ENCODE results near the gene KBTBD12.

Gene KBTBD12

DNA sequence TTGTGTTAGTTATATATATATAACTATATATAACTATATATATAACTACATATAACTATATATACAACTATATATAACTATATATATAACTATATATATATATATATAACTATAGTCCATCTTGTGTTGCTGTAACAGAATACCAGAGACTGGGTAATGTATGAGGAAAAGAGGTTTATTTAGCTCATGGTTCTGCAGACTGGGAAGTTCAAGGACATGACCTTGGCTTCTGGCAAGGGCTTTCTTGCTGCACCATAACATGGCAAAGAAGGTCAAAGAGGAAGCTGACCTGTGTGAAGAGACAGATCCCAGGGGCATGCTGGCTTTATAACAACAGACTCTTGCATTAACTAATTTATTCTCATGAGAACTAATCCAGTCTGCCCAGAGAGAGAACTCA is 27.6 kb downstream of the KBTBD12 start:
- no peak for DNase-seq (ENCODE audit: low read depth)
- H3K4me3 ChIP-seq (ENCODE audit: low read depth, low read length), result no peak overlapping the region

DNA sequence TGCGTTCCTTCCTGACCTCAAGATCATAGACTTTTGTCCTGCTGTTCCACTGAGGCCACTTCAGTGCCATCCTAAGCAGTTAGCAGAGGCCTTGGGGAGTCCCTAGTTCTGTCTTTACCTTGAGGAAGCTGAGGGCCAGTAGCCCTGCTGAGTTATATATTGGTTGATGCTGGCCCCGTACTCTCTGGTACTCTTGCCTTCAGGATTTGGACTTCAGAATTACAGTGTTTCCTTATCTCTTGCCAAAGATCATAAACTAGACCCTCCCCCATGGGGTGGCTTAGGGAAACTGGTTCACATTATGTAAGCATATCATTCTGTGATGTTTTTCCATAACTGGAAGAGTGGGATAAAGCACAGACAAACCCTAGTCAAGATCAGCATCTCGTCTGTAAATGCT is 33.2 kb downstream of the KBTBD12 start:
- H3K4me3 ChIP-seq (ENCODE audit: low read depth, low read length), result no peak overlapping the region
- DNase-seq (ENCODE audit: low read depth), result no peak

DNA sequence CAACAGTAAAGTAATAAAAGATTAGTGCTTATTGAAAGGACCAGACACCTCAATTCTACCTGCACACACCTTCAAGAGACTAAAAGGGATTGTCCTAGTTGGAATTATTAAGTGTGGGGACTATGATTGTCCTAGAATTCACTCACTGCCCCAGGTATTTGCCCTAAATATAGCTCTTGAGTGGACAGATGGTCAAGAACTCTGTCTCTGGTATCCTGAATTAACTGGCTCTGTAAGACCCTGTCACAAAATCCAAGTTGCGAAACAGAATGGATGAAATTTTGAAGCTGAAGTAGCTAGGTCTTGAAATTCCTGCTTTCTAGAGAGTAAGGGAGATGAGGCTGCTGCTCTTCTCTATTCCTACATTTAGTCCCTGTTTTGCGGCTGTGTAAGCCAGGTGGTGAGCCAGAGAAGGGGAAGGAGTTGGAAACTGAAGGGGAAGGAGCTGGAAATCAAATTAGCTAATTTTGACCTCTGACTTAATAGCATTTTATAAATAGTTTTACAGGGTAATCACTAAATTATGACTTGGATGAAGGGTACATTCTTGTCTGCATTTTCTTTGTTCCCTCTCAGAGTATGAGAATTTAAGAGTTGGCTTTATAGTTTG is 34.5 kb downstream of the KBTBD12 start:
- H3K4me3 ChIP-seq (ENCODE audit: low read depth, low read length), result no peak overlapping the region
- DNase-seq (ENCODE audit: low read depth), result no peak

DNA sequence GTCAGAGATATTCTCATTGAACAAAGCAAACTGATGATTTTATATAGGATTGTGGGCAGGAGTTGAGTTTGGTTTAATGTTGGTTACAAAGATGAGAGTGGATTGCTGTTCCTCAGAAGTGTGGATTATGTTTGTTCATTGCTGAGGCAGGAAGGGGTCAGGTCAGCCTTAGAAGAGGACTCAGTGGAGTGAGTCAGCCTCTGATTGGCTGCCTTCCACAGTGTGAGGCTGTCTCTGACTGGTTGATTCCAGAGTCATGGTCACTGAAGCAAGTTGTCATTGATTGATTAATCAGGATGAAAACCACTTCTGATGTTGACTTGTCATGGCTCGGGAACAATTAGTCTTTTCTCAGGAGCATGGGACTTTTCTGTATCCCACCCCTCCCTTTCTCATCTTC is 36.2 kb downstream of the KBTBD12 start:
- DNase-seq (ENCODE audit: low read depth), result no peak
- no peak overlapping the region for H3K4me3 ChIP-seq (ENCODE audit: low read depth, low read length)

DNA sequence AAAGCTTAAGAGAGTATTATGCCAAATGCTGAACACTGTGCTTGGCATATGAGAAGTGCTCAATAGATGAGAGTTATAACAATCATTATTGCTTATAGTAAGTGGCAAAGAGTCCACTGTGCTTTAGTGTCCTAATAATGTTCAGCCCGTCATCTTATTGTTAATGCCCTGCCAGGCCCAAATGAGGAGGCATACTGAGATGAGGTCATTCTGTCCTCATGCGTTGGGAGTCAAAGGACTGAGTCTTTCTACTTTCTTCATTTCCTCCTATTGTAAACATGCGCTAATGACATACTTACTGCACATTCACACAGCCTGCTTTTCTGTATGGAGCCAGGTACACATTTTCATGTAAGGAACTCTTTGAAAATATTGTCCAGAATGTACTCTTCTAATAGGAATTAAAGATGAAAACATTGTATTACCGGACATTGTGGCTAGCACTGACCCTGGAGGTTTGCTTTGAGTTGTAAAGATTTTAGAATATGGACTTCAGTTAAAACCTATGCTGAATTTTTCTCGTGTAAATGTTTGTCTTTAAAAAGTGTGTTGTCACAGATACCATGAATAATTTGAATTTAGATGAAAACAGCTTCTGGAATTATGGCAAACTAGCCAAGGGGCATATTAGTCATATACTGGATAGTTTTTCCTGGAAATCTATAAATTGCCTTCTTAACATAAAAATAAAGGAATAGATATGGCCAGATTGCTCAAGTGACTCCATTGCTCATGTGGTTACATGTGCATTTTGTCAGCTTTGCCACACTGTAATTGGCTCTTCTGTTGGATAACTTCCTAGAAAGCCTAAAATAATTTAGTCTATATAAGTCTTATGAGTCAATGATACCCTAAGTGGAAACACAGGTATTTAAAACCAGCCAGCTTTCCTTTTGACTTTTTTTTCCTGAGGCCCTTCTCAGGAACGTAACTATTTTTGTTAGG is 38.3 kb downstream of the KBTBD12 start:
- peak; percentile 17 for DNase-seq (ENCODE audit: low read depth)
- no peak overlapping the region for H3K4me3 ChIP-seq (ENCODE audit: low read depth, low read length)

DNA sequence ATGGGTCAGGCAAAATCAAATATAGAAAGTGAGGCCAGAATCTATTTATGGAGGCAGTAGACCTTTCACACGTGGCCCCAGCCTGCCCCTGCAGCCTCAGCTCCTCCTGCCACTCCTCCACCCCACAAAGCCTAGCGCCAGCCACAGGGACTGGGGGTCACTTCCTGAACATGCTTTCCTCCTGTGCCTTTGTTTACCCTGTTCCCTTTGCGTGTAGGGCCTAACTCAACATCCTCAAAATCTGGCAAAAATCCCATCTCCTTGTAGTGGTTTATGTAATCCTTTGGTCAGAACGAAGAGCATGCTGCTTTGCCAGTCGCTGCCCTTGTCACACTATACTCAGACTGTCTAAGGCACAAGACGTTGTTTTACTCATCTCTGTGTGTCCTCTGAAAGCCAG is 39.6 kb downstream of the KBTBD12 start:
- DNase-seq (ENCODE audit: low read depth), result no peak
- no peak overlapping the region for H3K4me3 ChIP-seq (ENCODE audit: low read depth, low read length)

DNA sequence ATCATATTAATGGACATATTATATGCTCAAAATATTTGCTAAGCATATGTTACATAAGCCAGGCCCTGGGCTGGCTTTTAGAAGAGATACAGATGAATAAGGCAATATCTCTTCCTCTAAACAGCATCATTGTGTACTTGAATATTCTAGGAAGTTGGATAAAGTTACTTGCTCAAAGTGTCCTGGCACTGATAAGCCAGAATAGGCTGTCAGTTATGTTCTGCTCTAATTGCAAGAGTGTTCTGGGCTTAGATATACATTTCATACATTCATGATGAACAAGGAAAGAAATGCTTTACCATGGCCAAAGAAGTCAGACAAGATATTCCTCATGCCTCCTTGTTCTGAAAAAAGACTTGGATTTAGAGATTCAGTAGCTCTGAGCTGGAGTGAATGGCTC is 40.7 kb downstream of the KBTBD12 start:
- no peak overlapping the region for H3K4me3 ChIP-seq (ENCODE audit: low read depth, low read length)
- no peak for DNase-seq (ENCODE audit: low read depth)

DNA sequence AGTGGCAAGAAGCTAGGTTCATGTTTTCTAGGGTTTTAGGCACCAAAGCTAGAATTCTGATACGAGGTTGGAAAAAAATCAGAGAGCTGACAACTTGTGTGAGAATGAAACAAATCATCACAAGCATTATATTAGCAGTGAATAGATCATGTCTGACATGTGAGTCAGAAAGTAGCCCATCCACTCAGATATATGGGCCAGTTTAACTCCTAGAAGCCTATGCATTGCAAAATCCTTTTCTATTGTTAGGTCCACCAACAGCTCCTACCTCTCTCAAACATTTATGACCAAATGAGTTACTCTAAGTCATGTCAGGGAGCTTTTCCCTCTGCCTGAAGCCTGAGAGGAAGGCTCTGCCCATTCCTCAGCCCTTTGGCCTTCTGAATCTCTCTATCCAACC is 44.0 kb downstream of the KBTBD12 start:
- no peak overlapping the region for H3K4me3 ChIP-seq (ENCODE audit: low read depth, low read length)
- peak; percentile 25 for DNase-seq (ENCODE audit: low read depth)

DNA sequence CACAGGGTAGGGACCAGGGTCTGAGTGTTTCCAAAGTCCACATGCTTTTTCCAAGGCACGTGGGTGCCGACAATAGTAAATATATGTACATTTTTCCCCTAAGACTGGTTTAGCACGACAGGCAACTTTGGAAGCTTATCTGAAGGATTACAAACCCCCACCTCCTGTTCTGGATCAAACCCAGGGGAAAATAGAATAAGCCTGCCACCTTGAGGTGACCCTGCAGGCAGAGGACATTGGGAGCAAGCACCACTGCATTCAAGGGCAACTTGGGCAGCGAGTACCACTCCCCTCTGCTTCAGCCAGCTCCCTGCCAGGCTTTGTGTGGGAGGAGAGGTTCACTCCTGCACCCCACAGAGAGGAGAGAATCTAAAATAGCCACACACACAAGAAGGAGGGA is 44.8 kb downstream of the KBTBD12 start:
- H3K4me3 ChIP-seq (ENCODE audit: low read depth, low read length), result no peak overlapping the region
- DNase-seq (ENCODE audit: low read depth), result no peak

DNA sequence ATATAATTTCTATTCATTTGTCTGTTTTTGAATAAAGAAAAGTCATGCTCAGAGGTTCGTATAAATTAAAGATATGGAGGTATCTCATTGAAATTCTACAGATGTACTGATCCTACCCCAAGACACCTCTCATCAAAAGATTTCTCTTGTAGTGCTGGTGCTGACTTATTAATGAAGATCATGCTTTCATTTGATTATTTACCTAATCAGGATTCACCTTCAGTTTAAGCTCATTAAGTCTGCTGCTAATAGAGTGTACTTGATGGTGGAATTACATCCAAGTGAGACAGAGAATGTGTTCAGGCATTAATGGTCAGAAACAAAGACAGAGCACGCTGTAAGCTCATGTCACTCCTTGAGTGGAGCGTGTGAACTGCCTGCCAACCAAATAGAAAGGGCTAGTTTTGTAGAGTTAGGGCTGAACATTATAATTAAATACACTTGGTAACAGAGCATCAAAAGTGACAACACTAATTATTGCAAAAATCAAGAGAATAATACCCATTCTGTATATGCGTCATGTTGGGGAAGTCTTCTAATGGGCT is 45.5 kb downstream of the KBTBD12 start:
- no peak for DNase-seq (ENCODE audit: low read depth)
- H3K4me3 ChIP-seq (ENCODE audit: low read depth, low read length), result no peak overlapping the region

DNA sequence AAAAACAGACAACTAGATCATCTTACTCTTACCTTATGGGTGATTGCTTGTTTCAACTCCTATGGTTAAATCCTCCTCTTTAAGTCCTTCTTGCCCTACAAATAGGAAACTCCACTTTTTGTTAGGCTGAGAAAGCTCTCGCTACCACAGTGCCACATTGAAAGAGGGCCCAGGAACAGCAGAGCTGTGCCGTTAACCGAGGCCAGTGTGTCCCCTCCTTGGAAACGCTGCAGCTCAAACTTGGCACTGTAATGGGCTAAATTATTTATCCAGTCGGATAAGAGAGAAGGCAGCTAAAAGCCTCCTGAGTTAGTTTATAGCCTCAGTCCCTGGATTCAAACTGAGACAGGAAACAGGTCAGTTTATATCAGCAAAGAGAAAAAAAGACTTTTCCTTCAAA is 46.1 kb downstream of the KBTBD12 start:
- H3K4me3 ChIP-seq (ENCODE audit: low read depth, low read length), result no peak overlapping the region
- DNase-seq (ENCODE audit: low read depth), result no peak

DNA sequence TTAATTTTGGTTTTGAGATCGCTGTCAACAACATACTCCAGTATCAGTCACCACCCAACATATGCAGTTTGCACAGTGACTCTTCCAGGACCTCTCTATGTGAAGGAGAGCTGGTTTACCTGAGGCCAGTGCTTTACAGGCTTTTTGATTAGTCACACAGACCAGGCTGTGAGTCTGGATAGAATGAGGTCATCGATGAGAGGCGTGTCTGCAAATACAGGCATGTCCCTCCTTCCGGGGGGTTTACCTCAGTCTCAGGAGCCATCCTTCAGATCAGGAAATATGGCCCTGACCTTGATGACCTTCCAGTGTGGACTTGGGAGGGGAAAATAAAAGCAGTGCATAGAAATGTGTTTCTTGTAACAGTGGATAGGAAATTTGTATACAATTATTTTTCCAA is 46.9 kb downstream of the KBTBD12 start:
- no peak overlapping the region for H3K4me3 ChIP-seq (ENCODE audit: low read depth, low read length)
- DNase-seq (ENCODE audit: low read depth), result no peak

DNA sequence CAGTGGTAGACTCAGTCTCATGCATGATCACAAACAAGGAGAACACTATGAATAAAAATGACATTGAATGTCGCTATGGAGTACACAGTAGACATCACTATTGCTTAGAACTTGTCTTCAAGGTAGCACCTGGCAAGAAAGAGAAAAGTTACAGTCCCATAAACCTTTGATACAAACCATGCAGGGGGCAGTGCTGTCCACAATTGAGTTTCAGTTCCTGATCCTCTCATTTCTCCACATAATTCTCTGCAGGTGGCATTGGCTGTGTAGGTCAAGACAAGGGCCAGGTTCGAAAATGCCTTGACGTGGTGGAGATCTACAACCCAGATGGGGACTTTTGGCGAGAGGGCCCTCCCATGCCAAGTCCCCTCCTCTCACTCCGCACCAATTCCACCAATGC is 47.9 kb downstream of the KBTBD12 start:
- no peak for DNase-seq (ENCODE audit: low read depth)

DNA sequence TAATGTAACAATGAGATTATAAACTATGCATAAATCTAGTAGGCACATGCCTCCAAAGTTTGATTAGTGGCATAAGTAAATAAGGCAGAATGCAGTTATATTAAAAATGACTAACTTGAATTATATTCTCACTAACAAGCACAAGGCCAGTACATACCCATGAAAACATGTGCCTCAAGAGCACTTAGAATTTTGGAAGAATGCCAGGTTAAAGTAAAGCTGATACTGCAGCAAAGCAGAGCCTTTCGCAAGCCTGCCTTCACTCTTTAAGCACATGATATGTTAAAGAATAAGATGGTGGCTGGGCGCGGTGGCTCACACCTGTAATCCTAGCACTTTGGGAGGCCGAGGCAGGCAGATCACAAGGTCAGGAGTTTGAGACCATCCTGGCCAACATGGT is 49.0 kb downstream of the KBTBD12 start:
- no peak overlapping the region for H3K4me3 ChIP-seq (ENCODE audit: low read depth, low read length)
- DNase-seq (ENCODE audit: low read depth), result peak; percentile 39

More for the DNA sequence above, 47.9 kb downstream of the KBTBD12 start:
- no peak overlapping the region for H3K4me3 ChIP-seq (ENCODE audit: low read depth, low read length)

DNA sequence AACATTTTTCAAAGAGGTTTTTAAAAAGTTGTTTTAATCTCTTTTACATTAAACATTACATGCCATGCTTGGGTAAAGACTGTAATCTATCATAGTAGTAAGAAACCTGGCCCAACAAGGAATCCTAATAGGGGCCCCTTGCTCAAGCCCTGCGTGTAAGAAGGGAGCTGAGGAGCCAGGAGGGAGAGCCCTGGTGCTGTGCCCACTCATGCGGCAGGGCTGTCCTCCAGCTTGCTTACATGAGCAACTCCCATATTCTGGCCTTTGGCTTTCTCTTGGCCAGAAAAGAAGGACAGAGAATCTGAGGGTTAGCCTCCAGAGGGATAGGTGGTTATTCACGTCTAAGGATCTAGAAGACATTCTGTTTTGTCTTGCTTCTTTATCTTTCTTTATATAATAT is 49.8 kb downstream of the KBTBD12 start:
- no peak overlapping the region for H3K4me3 ChIP-seq (ENCODE audit: low read depth, low read length)
- DNase-seq (ENCODE audit: low read depth), result no peak

DNA sequence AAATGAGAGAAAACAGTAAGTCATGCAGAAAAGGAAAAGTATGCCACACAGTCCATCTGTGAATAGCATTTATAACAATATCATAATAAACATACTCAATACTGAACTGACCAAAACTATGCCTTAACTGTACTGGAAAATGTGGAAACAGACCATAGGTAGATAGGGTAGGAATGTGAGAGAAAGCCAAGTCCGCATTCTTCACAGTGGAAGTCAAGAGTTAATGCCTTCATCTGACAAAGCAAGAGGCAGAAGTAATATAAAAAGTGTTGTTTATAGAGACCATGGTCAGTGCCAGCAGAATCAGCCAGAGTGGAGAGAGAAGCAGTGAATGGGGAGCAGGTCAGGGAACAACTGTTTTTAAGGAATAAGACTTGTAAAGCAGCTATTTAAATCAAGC is 52.3 kb downstream of the KBTBD12 start:
- no peak overlapping the region for H3K4me3 ChIP-seq (ENCODE audit: low read depth, low read length)
- no peak for DNase-seq (ENCODE audit: low read depth)

DNA sequence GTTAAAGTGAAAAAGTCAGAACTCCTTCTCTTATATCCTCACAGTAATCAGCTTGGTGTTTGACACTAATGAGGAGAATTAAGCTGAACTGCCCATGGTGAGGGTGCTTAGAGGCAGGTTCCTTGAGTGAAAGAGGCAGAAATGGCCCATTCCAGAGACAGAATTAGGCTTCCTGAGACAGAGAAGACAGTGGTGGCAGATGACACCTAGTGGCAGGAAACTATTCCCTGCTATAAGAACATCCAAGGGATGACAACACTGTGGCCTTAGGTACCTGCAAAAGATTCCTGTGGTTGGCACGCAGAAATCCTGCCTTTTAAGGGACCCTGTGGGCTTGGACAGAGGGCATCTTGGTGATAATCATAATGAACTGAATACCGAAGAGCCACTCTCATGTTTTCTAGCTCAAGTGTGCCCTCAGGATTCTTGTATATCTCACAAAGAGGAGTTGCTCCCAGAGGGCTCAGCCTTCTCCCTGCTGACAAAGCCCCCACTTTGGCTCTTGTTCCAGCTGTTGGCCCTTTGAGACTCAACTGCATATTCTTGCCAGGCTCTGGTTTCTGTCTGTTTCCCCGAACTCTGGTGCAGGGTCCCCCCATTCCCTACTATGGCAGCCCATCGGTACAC is 56.0 kb downstream of the KBTBD12 start:
- DNase-seq (ENCODE audit: low read depth), result no peak

DNA sequence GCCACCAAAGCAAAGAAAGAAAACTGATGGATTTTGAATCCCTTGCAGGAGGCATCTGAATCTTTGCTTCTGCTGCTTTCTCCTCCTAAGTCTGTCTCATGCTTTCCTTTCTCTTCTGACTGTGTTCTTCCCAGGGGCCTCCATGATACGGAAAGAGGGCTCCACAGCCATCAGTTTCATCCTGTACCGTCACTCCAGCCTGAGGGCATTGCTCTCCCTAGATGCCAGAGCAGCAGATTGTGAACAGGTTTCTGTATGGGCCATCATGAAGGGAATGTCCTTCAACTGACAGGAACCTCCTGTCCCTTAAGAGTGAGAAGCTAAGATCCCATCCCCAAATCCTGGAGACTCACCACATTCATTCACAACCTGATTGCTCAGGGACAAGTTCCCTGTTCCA is 59.2 kb downstream of the KBTBD12 start:
- DNase-seq (ENCODE audit: low read depth), result no peak
- no peak overlapping the region for H3K4me3 ChIP-seq (ENCODE audit: low read depth, low read length)

More for the DNA sequence above, 56.0 kb downstream of the KBTBD12 start:
- no peak overlapping the region for H3K4me3 ChIP-seq (ENCODE audit: low read depth, low read length)

DNA sequence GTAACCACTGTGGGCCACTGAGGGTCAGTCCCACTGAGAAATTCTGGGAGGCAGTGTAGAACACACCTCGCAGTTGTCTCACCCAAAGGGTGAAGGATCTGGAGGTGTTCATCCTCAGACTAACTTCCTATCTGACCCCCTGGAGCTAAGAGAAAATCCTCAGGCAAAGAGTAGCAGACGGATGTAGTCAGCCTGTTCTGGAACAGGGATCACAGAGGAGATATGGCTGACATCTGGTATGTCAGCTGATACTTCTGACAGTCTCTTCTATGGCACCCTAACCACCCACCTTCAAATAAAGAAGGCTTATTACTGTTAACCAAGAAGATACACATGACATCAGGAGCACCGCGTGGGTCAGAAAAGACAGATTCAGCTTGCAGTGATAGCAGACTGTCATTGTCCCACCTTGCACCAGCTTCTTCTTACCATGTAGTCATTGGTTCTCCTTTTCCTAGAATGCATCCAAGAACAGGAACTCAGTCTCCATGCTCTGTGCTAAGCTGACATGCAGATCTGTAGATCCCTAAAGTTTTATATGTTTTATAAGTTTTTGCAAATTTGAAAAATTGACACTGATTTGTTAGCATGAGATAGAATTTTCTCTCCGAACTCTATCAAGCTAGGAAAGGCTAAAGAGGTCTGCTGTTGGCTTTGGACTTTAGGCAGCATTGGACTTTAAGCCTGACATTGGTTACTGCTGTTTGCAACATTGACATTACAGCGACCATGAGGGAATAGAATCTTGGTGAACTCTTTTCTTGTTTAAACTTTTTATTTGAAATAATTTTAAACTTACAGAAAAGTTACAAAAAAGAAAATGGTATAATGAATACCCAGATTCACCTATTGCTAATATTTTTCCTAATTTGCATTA is 60.4 kb downstream of the KBTBD12 start:
- DNase-seq (ENCODE audit: low read depth), result no peak
- H3K4me3 ChIP-seq (ENCODE audit: low read depth, low read length), result no peak overlapping the region
